Thyroid gland (tissue), 4 donors: ENCODE measurements around the gene LCE1F.

Experiments
- POLR2A ChIP-seq, 2 donors: fragments of 450-650 bp; IDR thresholded peaks; one replicate each; pipeline ENCODE4 v1.6.1; 2017; ENCODE audit warnings: antibody characterized with exemption in 2 of 2, mild to moderate bottlenecking in 2 of 2, moderate library complexity in 1 of 2
- TF ChIP-seq, protein P1 (sequence below), 6 experiments: fragments of 200-600 bp in 3 of 6; fragments of 450-650 bp in 3 of 6; sonication (generic) in 3 of 6; IDR thresholded peaks; one replicate each; pipeline ENCODE4 v1.5.1; 2016 to 2019; ENCODE audit warnings: antibody characterized with exemption in 6 of 6, mild to moderate bottlenecking in 2 of 6, inconsistent platforms in 1 of 6, moderate library complexity in 1 of 6

DNA sequence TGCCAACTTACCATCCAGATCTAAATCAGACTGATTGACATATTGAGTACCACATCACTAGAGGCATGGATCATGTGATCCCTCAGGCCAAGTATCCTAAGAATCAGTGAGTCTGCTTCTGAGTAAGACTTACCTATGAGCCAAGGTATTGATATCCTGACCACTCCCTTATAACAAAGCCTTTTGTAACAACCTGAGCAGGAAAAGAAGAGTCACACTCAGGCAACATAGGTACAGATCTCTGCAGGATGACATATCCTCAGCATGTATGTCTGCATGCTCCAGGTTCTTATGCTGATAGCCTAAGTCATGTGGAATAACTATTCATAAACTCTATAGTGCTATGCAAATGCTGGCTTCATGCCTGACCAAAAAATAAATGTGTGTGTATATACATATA lies 50.0 kb downstream of the LCE1F start:
- TF ChIP-seq, protein P1, sequence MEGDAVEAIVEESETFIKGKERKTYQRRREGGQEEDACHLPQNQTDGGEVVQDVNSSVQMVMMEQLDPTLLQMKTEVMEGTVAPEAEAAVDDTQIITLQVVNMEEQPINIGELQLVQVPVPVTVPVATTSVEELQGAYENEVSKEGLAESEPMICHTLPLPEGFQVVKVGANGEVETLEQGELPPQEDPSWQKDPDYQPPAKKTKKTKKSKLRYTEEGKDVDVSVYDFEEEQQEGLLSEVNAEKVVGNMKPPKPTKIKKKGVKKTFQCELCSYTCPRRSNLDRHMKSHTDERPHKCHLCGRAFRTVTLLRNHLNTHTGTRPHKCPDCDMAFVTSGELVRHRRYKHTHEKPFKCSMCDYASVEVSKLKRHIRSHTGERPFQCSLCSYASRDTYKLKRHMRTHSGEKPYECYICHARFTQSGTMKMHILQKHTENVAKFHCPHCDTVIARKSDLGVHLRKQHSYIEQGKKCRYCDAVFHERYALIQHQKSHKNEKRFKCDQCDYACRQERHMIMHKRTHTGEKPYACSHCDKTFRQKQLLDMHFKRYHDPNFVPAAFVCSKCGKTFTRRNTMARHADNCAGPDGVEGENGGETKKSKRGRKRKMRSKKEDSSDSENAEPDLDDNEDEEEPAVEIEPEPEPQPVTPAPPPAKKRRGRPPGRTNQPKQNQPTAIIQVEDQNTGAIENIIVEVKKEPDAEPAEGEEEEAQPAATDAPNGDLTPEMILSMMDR (IDR thresholded peaks at IDR 0.05): no peak
- TF ChIP-seq POLR2A (IDR thresholded peaks at IDR 0.05): no peak
